ENCODE measurements around the gene CTTN. TPM values are rescaled to one million over a fixed set of nuclear protein-coding genes. Genes with fewer than 3 reads are reported as not detected.

CTTN gene
- total RNA-seq, 1 donor from 2014 or later = 313 TPM

- DNase-seq (ENCODE audit: extremely low spot score, unreplicated experiment) = no peak
- H3K27ac Mint-ChIP-seq (ENCODE audit: unreplicated experiment) = no peak overlapping the region
- no peaks in the 10 kb centered on the region for H3K27me3 Mint-ChIP-seq (ENCODE audit: unreplicated experiment)
- H3K9me3 Mint-ChIP-seq (ENCODE audit: unreplicated experiment) = peaks cover 5% of the 10 kb centered on the region
- H3K4me1 Mint-ChIP-seq (ENCODE audit: unreplicated experiment) = peaks cover 8% of the 10 kb centered on the region
- no peak overlapping the region for H3K4me3 Mint-ChIP-seq (ENCODE audit: unreplicated experiment)
- TF ChIP-seq CTCF (IDR thresholded peaks at IDR 0.05) = no peak
- peaks cover 40% of the 10 kb centered on the region for H3K36me3 Mint-ChIP-seq (ENCODE audit: unreplicated experiment)
These were observed 29.4 kb upstream of the CTTN start for GRCh38 chr11:70368961-70369360.

- no peak overlapping the region for H3K4me3 Mint-ChIP-seq (ENCODE audit: unreplicated experiment)
- H3K27me3 Mint-ChIP-seq (ENCODE audit: unreplicated experiment) = no peaks in the 10 kb centered on the region
- no peak for DNase-seq (ENCODE audit: extremely low spot score, unreplicated experiment)
- no peak for TF ChIP-seq CTCF (IDR thresholded peaks at IDR 0.05)
- no peak overlapping the region for H3K27ac Mint-ChIP-seq (ENCODE audit: unreplicated experiment)
- peaks cover 5% of the 10 kb centered on the region for H3K9me3 Mint-ChIP-seq (ENCODE audit: unreplicated experiment)
- peaks cover 32% of the 10 kb centered on the region for H3K36me3 Mint-ChIP-seq (ENCODE audit: unreplicated experiment)
- peaks cover 8% of the 10 kb centered on the region for H3K4me1 Mint-ChIP-seq (ENCODE audit: unreplicated experiment)
These were observed 27.1 kb upstream of the CTTN start for GRCh38 chr11:70371241-70371640.

- no peak for TF ChIP-seq CTCF (IDR thresholded peaks at IDR 0.05)
- Mint-ChIP-seq H3K4me3 (ENCODE audit: unreplicated experiment) (no peak overlapping the region), H3K4me1 (ENCODE audit: unreplicated experiment) (peaks cover 4% of the 10 kb centered on the region), H3K36me3 (ENCODE audit: unreplicated experiment) (peaks cover 37% of the 10 kb centered on the region), H3K27ac (ENCODE audit: unreplicated experiment) (no peak overlapping the region), H3K27me3 (ENCODE audit: unreplicated experiment) (no peaks in the 10 kb centered on the region), H3K9me3 (ENCODE audit: unreplicated experiment) (peaks cover 5% of the 10 kb centered on the region)
- DNase-seq (ENCODE audit: extremely low spot score, unreplicated experiment) = no peak
These were observed 26.3 kb upstream of the CTTN start for GRCh38 chr11:70372076-70372475.

GRCh38 chr11:70376621-70377020 is 21.7 kb upstream of the CTTN start:
- Mint-ChIP-seq H3K9me3 (ENCODE audit: unreplicated experiment) (no peaks in the 10 kb centered on the region), H3K4me3 (ENCODE audit: unreplicated experiment) (no peak overlapping the region), H3K4me1 (ENCODE audit: unreplicated experiment) (peaks cover 1% of the 10 kb centered on the region), H3K36me3 (ENCODE audit: unreplicated experiment) (peaks cover 37% of the 10 kb centered on the region), H3K27me3 (ENCODE audit: unreplicated experiment) (no peaks in the 10 kb centered on the region), H3K27ac (ENCODE audit: unreplicated experiment) (no peak overlapping the region)
- no peak for DNase-seq (ENCODE audit: extremely low spot score, unreplicated experiment)
- no peak for TF ChIP-seq CTCF (IDR thresholded peaks at IDR 0.05)

- TF ChIP-seq CTCF (IDR thresholded peaks at IDR 0.05) = no peak
- no peak overlapping the region for H3K27ac Mint-ChIP-seq (ENCODE audit: unreplicated experiment)
- H3K4me3 Mint-ChIP-seq (ENCODE audit: unreplicated experiment) = no peak overlapping the region
- H3K9me3 Mint-ChIP-seq (ENCODE audit: unreplicated experiment) = no peaks in the 10 kb centered on the region
- H3K27me3 Mint-ChIP-seq (ENCODE audit: unreplicated experiment) = no peaks in the 10 kb centered on the region
- peaks cover 9% of the 10 kb centered on the region for H3K4me1 Mint-ChIP-seq (ENCODE audit: unreplicated experiment)
- H3K36me3 Mint-ChIP-seq (ENCODE audit: unreplicated experiment) = peaks cover 34% of the 10 kb centered on the region
- no peak for DNase-seq (ENCODE audit: extremely low spot score, unreplicated experiment)
These were observed 20.7 kb upstream of the CTTN start for GRCh38 chr11:70377645-70378044.
